HEK293T (cell line): ENCODE data around the gene USP6.

Experiments used
- BHLHE40 ChIP-seq: fragments of 450-650 bp; IDR thresholded peaks from 2 replicates; pipeline ENCODE4 v1.6.1; 2016; ENCODE audit warnings: mild to moderate bottlenecking, moderate library complexity, borderline replicate concordance
- ELF4 ChIP-seq: fragments of 450-650 bp; IDR thresholded peaks from 2 replicates; pipeline ENCODE4 v1.6.1; 2017; ENCODE audit warnings: antibody characterized with exemption
- HDGF ChIP-seq: fragments of 450-650 bp; IDR thresholded peaks from 2 replicates; pipeline ENCODE4 v1.6.1; 2017; ENCODE audit warnings: antibody characterized with exemption, borderline replicate concordance
- LEF1 ChIP-seq: fragments of 450-650 bp; IDR thresholded peaks from 2 replicates; pipeline ENCODE4 v1.6.1; 2017; ENCODE audit warnings: mild to moderate bottlenecking, borderline replicate concordance
- NFRKB ChIP-seq: fragments of 450-650 bp; IDR thresholded peaks from 2 replicates; pipeline ENCODE4 v1.6.1; 2016; ENCODE audit warnings: mild to moderate bottlenecking, moderate library complexity
- PKNOX1 ChIP-seq: fragments of 450-650 bp; IDR thresholded peaks from 2 replicates; pipeline ENCODE4 v1.6.1; 2016
- TARDBP ChIP-seq: fragments of 450-650 bp; IDR thresholded peaks from 2 replicates; pipeline ENCODE4 v1.6.1; 2016
- ZNF384 ChIP-seq: fragments of 450-650 bp; IDR thresholded peaks from 2 replicates; pipeline ENCODE4 v1.6.1; 2016

- TF ChIP-seq ELF4 (no peak), ZNF384 (no peak), TARDBP (no peak), BHLHE40 (no peak), LEF1 (no peak), PKNOX1 (no peak), NFRKB (no peak), HDGF (no peak)
These were observed 78.5 kb downstream of the USP6 start for GRCh38 chr17:5194346-5194745.
